ENCODE results near the gene MRPS22. TPM values are rescaled to one million over a fixed set of nuclear protein-coding genes. Genes with fewer than 3 reads are reported as not detected.

MRPS22 gene
- total and polyA plus RNA-seq, 8 donors = 9.6 to 75.8 (median 43.7) TPM

DNA sequence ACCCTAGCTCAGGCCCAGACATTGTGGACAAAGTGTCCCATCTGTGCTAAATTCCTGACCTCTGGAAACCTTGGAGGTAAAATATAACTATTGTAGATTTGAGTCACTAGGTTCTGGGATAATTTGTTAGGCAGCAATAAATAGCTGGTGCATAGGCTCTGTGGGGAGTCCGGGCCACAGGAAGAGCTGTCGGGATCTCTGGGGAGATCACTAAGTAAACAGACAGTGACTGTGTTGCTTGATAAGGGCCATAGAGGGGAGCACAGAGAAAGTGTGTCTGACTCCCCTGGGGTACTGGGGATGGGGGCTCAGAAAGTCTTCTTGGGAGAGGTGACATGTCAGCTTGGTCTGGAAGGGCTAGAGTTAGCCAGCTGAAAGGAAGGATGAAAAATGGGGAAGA is 37.7 kb upstream of the MRPS22 start:
- Histone ChIP-seq H3K27me3 (no peaks in the 10 kb centered on the region), H3K27ac (no peak overlapping the region), H3K4me3 (no peak overlapping the region), H3K4me1 (no peaks in the 10 kb centered on the region), H3K9me3 (no peaks in the 10 kb centered on the region), H3K36me3 (no peaks in the 10 kb centered on the region)
- no peak for DNase-seq
- 80 to 90% (median 89%) methylated on average over 2 of the region's 2 CpGs for WGBS, 5 donors
- intact Hi-C loops (cut with DNase I; ENCODE audit: low total_unique reads) = no loop called here
- TF ChIP-seq, protein P1, sequence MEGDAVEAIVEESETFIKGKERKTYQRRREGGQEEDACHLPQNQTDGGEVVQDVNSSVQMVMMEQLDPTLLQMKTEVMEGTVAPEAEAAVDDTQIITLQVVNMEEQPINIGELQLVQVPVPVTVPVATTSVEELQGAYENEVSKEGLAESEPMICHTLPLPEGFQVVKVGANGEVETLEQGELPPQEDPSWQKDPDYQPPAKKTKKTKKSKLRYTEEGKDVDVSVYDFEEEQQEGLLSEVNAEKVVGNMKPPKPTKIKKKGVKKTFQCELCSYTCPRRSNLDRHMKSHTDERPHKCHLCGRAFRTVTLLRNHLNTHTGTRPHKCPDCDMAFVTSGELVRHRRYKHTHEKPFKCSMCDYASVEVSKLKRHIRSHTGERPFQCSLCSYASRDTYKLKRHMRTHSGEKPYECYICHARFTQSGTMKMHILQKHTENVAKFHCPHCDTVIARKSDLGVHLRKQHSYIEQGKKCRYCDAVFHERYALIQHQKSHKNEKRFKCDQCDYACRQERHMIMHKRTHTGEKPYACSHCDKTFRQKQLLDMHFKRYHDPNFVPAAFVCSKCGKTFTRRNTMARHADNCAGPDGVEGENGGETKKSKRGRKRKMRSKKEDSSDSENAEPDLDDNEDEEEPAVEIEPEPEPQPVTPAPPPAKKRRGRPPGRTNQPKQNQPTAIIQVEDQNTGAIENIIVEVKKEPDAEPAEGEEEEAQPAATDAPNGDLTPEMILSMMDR (IDR thresholded peaks at IDR 0.05) = no peak
- no peak for TF ChIP-seq EP300 (IDR thresholded peaks at IDR 0.05)
- TF ChIP-seq POLR2AphosphoS5 (IDR thresholded peaks at IDR 0.05) = no peak
- no peak for TF ChIP-seq POLR2A (IDR thresholded peaks at IDR 0.05)

DNA sequence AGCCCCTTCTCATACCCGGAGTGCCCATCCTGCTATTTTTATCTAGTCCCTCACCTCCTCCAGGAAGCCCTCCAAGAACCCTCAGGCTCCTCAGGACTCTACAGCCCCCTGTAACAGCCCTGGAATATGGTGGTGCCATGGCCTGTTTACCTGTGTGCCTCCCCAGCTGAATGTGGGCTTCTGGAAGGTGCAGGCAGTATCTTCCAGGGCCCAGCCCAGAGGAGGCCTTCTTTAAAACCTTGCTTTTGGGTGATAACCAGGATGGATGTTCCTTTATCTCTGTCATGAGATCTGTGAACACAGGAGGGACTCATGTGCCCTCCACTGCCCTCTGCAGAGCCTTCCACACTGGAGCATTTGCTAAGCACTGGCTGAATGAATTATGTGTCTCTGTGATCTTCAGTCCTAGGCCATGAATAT is 36.7 kb upstream of the MRPS22 start:
- no peak overlapping the region for H3K27ac ChIP-seq
- H3K36me3 ChIP-seq = no peaks in the 10 kb centered on the region
- H3K9me3 ChIP-seq = no peaks in the 10 kb centered on the region
- H3K4me3 ChIP-seq = no peak overlapping the region
- WGBS, 5 donors = 82 to 94% (median 90%) methylated on average over 1 of the region's 1 CpG
- intact Hi-C loops (cut with DNase I; ENCODE audit: low total_unique reads) = no loop called here
- TF ChIP-seq POLR2AphosphoS5 (IDR thresholded peaks at IDR 0.05) (no peak), EP300 (IDR thresholded peaks at IDR 0.05) (no peak), POLR2A (IDR thresholded peaks at IDR 0.05) (no peak)
- TF ChIP-seq, protein P1 (IDR thresholded peaks at IDR 0.05) = no peak
- H3K27me3 ChIP-seq = no peaks in the 10 kb centered on the region
- no peak for DNase-seq
- H3K4me1 ChIP-seq = no peaks in the 10 kb centered on the region

DNA sequence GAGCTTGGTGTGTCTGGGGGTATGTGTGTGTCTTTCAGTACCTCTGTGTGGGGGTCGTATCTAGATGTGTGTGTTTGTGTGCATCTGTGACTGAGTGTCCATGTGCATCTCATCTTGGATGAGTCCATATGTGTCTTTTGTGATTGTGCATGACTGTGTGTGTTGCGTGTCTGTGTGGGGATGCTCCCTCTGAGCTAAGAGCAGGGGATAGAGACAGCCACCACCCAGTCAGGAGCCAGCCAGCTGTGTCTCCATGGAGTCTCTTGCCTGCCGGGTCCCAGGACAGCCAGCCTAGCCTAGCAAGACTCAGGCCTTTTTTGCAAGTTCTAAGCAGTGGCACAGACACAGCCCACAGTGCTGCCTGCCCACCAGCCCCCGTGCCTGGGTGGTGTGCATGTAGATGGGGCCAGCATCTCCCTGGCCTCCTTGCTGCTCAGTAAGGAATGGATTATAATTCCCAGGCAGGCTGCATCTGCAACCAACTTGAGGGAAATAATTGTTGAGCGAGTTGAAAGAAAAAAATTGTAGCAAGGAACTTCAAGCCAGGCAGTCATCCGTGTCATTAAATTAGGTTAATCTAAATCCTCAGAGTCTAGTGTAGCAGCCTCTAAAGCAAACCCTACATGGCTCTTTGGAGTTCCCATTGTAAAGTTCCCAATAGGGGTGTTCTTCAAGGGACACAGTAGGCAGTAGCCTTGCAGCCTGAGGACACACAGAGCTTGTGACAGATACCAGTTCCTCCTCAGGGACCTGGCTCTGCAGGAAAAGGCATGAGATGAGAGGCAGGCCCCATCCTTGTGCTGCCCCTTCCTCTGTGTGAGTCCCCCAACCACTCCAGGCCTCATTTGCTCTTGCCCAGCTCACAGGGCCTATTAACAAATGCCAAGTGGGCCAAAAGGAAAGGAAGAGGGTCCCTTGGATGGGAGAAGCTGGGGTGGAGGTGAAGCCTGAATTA is 35.9 kb upstream of the MRPS22 start:
- no peak for DNase-seq
- TF ChIP-seq, protein P1 (IDR thresholded peaks at IDR 0.05) = no peak
- TF ChIP-seq POLR2A (IDR thresholded peaks at IDR 0.05) (no peak), EP300 (IDR thresholded peaks at IDR 0.05) (no peak), POLR2AphosphoS5 (IDR thresholded peaks at IDR 0.05) (no peak)
- no peak overlapping the region for H3K4me3 ChIP-seq
- no peaks in the 10 kb centered on the region for H3K4me1 ChIP-seq
- 77 to 95% (median 89%) methylated on average over 4 to 6 of the region's 6 CpGs for WGBS, 5 donors
- no peaks in the 10 kb centered on the region for H3K36me3 ChIP-seq
- H3K27me3 ChIP-seq = peaks cover 0 to 3% (median 0%) of the 10 kb centered on the region in 3 donors
- intact Hi-C loops (cut with DNase I; ENCODE audit: low total_unique reads) = no loop called here
- no peak overlapping the region for H3K27ac ChIP-seq
- H3K9me3 ChIP-seq = no peaks in the 10 kb centered on the region

DNA sequence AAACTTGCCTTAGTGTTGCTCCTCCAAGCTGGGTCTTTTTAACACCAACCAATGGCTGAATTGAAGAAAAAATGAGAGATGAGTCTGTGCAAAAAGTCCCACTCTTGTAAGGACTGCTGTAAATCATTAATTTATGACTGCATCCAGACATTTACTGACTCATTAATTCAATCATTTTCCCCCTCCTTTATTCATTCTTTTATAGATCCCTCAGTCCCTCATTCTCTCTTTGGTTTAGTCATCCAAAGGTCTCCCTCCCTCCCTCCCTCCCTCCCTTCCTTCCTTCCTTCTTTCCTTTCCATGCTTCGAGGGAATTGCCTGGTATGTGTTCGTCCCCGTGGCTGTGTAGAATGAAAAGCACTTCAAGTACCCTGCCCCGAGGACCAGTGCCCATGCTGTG is 35.3 kb upstream of the MRPS22 start:
- TF ChIP-seq EP300 (IDR thresholded peaks at IDR 0.05) (no peak), POLR2AphosphoS5 (IDR thresholded peaks at IDR 0.05) (no peak), POLR2A (IDR thresholded peaks at IDR 0.05) (no peak)
- TF ChIP-seq, protein P1 (IDR thresholded peaks at IDR 0.05) = no peak
- no peaks in the 10 kb centered on the region for H3K4me1 ChIP-seq
- peaks cover 0 to 9% (median 0%) of the 10 kb centered on the region in 3 donors for H3K27me3 ChIP-seq
- H3K36me3 ChIP-seq = no peaks in the 10 kb centered on the region
- DNase-seq = no peak
- H3K9me3 ChIP-seq = no peaks in the 10 kb centered on the region
- 43 to 70% (median 64%) methylated on average over 4 of the region's 4 CpGs for WGBS, 5 donors
- intact Hi-C loops (cut with DNase I; ENCODE audit: low total_unique reads) = no loop called here
- no peak overlapping the region for H3K4me3 ChIP-seq
- no peak overlapping the region for H3K27ac ChIP-seq

Data from stomach (tissue), 9 donors.